Heart left ventricle (tissue), 16 donors: Measurements from ENCODE around the gene CALR3. TPM values are rescaled to one million over a fixed set of nuclear protein-coding genes. Genes with fewer than 3 reads are reported as not detected.
A peak's percentile ranks its signal among the peaks of the same experiment; 100 is the strongest.

ENCODE experiments used
- ATAC-seq, 4 donors: fragments of 200-7000 bp; cut with Tn5 transposase; one replicate each; pipeline ENCODE4 v1.9.1; 2020 to 2022; ENCODE audit warnings: moderate library complexity in 4 of 4, mild to moderate bottlenecking in 3 of 4, moderate number of reproducible peaks in 1 of 4
- DNase-seq, 5 donors: peaks; one replicate each; pipeline ENCODE4 v3.0.0-alpha.2; 2020
- H3K27ac ChIP-seq, 12 donors: fragments of 200-600 bp; sonication (generic) in 4 of 12; one replicate each; pipeline versions ENCODE4 v1.5.0 to v1.8.0; 2016 to 2022; ENCODE audit warnings: mild to moderate bottlenecking in 2 of 12
- H3K27me3 ChIP-seq, 9 donors: fragments of 200-600 bp; sonication (generic) in 2 of 9; one replicate each; pipeline versions ENCODE4 v1.5.1 to v1.8.0; 2016 to 2022; ENCODE audit warnings: mild to moderate bottlenecking in 3 of 9
- H3K36me3 ChIP-seq, 9 donors: fragments of 200-600 bp; sonication (generic) in 2 of 9; one replicate each; pipeline versions ENCODE4 v1.5.0 to v1.8.0; 2018 to 2022; ENCODE audit warnings: mild to moderate bottlenecking in 2 of 9
- H3K4me1 ChIP-seq, 12 donors: fragments of 200-600 bp; sonication (generic) in 4 of 12; one replicate each; pipeline versions ENCODE4 v1.5.0 to v1.8.0; 2016 to 2022; ENCODE audit warnings: mild to moderate bottlenecking in 3 of 12
- H3K4me3 ChIP-seq, 12 donors: fragments of 200-600 bp; sonication (generic) in 4 of 12; one replicate each; pipeline versions ENCODE4 v1.5.0 to v1.8.0; 2017 to 2022; ENCODE audit warnings: mild to moderate bottlenecking in 9 of 12, moderate library complexity in 4 of 12
- H3K9me3 ChIP-seq, 12 donors: fragments of 200-600 bp; sonication (generic) in 4 of 12; one replicate each; pipeline versions ENCODE4 v1.5.0 to v1.8.0; 2016 to 2022; ENCODE audit warnings: mild to moderate bottlenecking in 1 of 12
- CTCF ChIP-seq, 12 donors: fragments of 200-600 bp; sonication (generic) in 4 of 12; IDR thresholded peaks; one replicate each; pipeline versions ENCODE4 v1.5.0 to v1.8.0; 2018 to 2022; ENCODE audit warnings: antibody characterized with exemption in 12 of 12, mild to moderate bottlenecking in 5 of 12
- POLR2A ChIP-seq, 2 donors: fragments of 450-650 bp; IDR thresholded peaks; one replicate each; pipeline ENCODE4 v1.6.1; 2017; ENCODE audit warnings: antibody characterized with exemption in 2 of 2, mild to moderate bottlenecking in 2 of 2, moderate library complexity in 2 of 2
- WGBS, 4 donors: extraction: QIAGEN DNeasy Blood & Tissue Kit in 2 of 4; methylation state at CpG; one replicate each; pipeline versions ENCODE4 v1.1.5 to v1.1.7; 2013 to 2018; 5-methylcytosine and 5-hydroxymethylcytosine counted together
- intact Hi-C, 10 donors: fragments of 100-400 bp; cut with DNase I; formaldehyde crosslinking; loops; one replicate each; pipeline versions ENCODE4 v1.11.1 to v1.14.2; 2022
- polyA plus RNA-seq, 2 donors: library from polyadenylated mRNA; stranded (reverse); fragments of 200-250 nt; gene quantifications; one replicate each; pipeline ENCODE4 v1.2.3, GENCODE V29; 2013
- total RNA-seq, 9 donors: library from RNA; depleted of rRNA in 2 of 9; stranded (reverse); fragments of >200 nt in 2 of 9; fragmentation: NEBNext Ultra II Directional in 3 of 9; extraction: Animal tissue kit (Norgen Biotek cat#: 25700) in 3 of 9; gene quantifications; one replicate each; pipeline versions ENCODE4 v1.1.0 to v1.2.4, GENCODE V29; 2016 to 2023
- donor health status: ischemic (EF 13 %, LVEDD 7.1; RV severe dilation, severe dysfunction).
- donor health status: healthy with polysubstance abuse.
- donor health status: DM: no; HTN: yes; CAD: no.
- donor health status: DM: no; HTN: no; CAD: no.
- donor health status: ischemic (EF 25% LVEDD 6.9; RV normal size, moderate dysfunction).
- donor health status: ischemic (EF 25% LVEDD 5.7; RV mildly dilated, moderate dysfunction).
- donor health status: healthy.
- donor health status: DM: yes; HTN: yes; CAD: no.
- donor health status: ischemic (EF 35%, LVEDD 5.7; RV mildly dilated, moderate dysfunction).
- donor health status: nonischemic (EF 11% LVEDD 7.7; RV severe dilation, severe dysfunction).
- donor health status: DM: yes; HTN: yes; CAD: no.
- donor health status: PGD.
- donor health status: ischemic (EF 29% LVEDD 5.4; RV normal size, mild dysfunction).
- donor health status: nonischemic (EF 23%, LVEDD 6.1; RV moderate dilation, normal function).

CALR3 gene
- total and polyA plus RNA-seq, 11 donors = not detected

DNA sequence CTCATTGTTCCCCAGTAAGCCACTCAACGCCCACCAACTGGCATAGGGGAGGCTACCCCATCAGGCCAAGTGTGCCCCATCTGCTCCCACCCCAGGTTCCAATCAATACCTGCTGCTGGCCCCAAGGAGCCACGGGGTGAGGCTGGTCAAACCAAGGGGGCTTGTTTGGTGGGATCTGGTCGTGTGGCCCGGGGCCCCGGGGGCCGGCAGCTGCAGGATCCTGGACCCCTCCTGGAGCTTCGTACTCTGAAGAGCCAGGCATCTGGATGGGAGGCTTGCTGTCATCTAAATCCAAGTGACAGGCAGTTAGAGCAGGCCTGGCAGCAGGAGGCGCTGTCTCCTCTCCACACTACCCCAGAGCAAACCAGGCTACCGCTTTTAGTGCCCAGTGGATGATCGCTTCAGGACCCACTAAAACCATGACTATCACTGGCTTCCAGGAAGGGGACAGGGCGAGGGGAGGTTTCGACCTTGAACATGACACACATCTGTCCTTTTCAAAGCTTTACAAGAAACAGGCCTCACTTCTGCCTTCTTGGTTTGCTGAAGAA, 32.1 kb upstream of the CALR3 start:
- WGBS, 4 donors = 89 to 93% (median 90%) methylated on average over 10 to 12 of the region's 12 CpGs
- ATAC-seq (no peak), DNase-seq (no peak)
- Histone ChIP-seq H3K4me3 (no peak overlapping the region), H3K27ac (no peak overlapping the region), H3K9me3 (no peaks in the 10 kb centered on the region), H3K36me3 (peaks cover 8 to 100% (median 100%) of the 10 kb centered on the region in 9 donors), H3K27me3 (no peaks in the 10 kb centered on the region), H3K4me1 (no peaks in the 10 kb centered on the region)
- intact Hi-C loops = no loop called here
- TF ChIP-seq CTCF (IDR thresholded peaks at IDR 0.05) (peak in 5 of 12 donors; percentile 14 to 27 (median 23)), POLR2A (IDR thresholded peaks at IDR 0.05) (no peak)

- Histone ChIP-seq H3K4me1 (no peaks in the 10 kb centered on the region), H3K4me3 (no peak overlapping the region), H3K9me3 (no peaks in the 10 kb centered on the region), H3K27ac (no peak overlapping the region), H3K27me3 (no peaks in the 10 kb centered on the region), H3K36me3 (peaks cover 8 to 100% (median 100%) of the 10 kb centered on the region in 9 donors)
- no peak for DNase-seq
- TF ChIP-seq CTCF (IDR thresholded peaks at IDR 0.05) (no peak), POLR2A (IDR thresholded peaks at IDR 0.05) (no peak)
- ATAC-seq = no peak
- intact Hi-C loops = no loop called here
- 82 to 87% (median 84%) methylated on average over 13 to 14 of the region's 14 CpGs for WGBS, 4 donors
Measured at GRCh38 chr19:16527334-16527935, 31.5 kb upstream of the CALR3 start.

DNA sequence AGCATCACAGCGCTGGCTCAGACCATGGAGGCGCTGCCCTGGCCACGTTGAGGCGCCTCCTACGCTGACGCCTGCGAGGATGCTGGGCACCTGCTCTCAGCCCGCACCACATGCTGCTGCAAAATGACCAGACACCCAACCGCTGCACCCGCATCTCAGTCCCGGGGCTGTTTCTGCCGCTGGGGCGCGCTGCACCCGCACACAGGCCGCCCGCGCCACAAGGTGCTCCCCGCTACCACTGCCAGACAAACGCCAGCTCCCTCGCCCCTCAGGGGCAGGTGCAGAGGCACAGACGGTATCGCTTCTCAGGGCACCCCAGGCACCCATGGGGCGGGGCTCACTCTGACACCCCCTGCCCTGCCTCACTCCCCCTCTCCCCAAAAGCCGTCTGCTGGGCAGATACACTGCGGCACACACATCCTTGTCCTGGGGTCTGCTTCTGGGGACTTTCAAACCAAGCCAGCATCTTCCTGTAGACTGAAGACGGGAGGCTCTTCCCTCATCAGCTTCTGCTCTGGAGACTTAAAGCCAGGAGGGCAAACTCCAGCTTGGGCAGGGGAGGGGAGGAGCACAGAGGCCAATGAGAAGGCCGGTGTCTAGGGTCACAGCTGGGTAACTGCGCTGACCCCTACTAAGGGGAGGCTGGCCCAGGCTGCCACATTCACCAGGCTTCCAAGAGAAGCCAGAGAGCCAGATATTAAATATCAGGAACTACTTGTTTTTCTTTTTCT, 29.9 kb upstream of the CALR3 start:
- no peak overlapping the region for H3K27ac ChIP-seq
- H3K4me1 ChIP-seq = no peaks in the 10 kb centered on the region
- no peaks in the 10 kb centered on the region for H3K9me3 ChIP-seq
- DNase-seq (no peak), ATAC-seq (no peak)
- TF ChIP-seq CTCF (IDR thresholded peaks at IDR 0.05) = no peak
- TF ChIP-seq POLR2A (IDR thresholded peaks at IDR 0.05) = no peak
- H3K4me3 ChIP-seq = no peak overlapping the region
- intact Hi-C loops = no loop called here
- 94 to 98% (median 97%) methylated on average over 5 to 29 of the region's 29 CpGs for WGBS, 4 donors
- H3K27me3 ChIP-seq = no peaks in the 10 kb centered on the region
- H3K36me3 ChIP-seq = peaks cover 4 to 100% (median 100%) of the 10 kb centered on the region in 9 donors

- Histone ChIP-seq H3K4me1 (no peaks in the 10 kb centered on the region), H3K4me3 (no peak overlapping the region), H3K9me3 (no peaks in the 10 kb centered on the region), H3K36me3 (peaks cover 4 to 100% (median 100%) of the 10 kb centered on the region in 9 donors), H3K27me3 (no peaks in the 10 kb centered on the region), H3K27ac (no peak overlapping the region)
- intact Hi-C loops = no loop called here
- DNase-seq = no peak
- peak in 1 of 4 donors; percentile 9 for ATAC-seq
- TF ChIP-seq POLR2A (IDR thresholded peaks at IDR 0.05) = no peak
- no peak for TF ChIP-seq CTCF (IDR thresholded peaks at IDR 0.05)
- WGBS, 4 donors = 95 to 97% (median 97%) methylated on average over 41 to 54 of the region's 54 CpGs
Measured at GRCh38 chr19:16524991-16525734, 29.2 kb upstream of the CALR3 start.
